GM10847 (cell line): Measurements from ENCODE around the gene NASP.

ENCODE experiments used
- POLR2A ChIP-seq: IDR thresholded peaks from 2 replicates; pipeline ENCODE4 v1.6.1; 2011; ENCODE audit not compliant: insufficient read length; ENCODE audit errors: extremely low read depth

Gene NASP

DNA sequence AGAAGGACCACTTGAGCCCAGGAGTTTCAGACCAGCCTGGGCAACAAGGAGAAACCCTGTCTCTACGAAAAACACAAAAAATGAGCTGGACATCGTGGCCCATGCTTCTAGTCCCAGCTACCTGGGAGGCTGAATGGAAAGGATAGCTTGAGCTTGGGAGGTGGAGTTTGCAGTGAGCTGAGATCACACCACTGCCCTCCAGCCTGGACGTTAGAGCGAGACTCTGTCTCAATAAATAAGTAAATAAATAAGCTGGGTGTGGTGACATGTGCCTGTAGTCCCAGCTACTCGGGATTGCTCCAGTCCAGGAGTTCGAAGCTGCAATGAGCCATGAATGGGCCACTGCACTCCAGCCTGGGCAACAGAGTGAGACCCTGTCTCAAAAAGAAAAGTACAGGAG, 29.6 kb upstream of the NASP start:
- no peak for TF ChIP-seq POLR2A

GRCh38 chr1:45557422-45557944, 26.4 kb upstream of the NASP start:
- TF ChIP-seq POLR2A, result no peak

GRCh38 chr1:45563843-45564242, 20.0 kb upstream of the NASP start:
- TF ChIP-seq POLR2A, result no peak

GRCh38 chr1:45566722-45567121, 17.1 kb upstream of the NASP start:
- TF ChIP-seq POLR2A, result no peak

GRCh38 chr1:45567911-45568310, 15.9 kb upstream of the NASP start:
- no peak for TF ChIP-seq POLR2A

- TF ChIP-seq POLR2A, result no peak
Measured at GRCh38 chr1:45568421-45568820, 15.4 kb upstream of the NASP start.

DNA sequence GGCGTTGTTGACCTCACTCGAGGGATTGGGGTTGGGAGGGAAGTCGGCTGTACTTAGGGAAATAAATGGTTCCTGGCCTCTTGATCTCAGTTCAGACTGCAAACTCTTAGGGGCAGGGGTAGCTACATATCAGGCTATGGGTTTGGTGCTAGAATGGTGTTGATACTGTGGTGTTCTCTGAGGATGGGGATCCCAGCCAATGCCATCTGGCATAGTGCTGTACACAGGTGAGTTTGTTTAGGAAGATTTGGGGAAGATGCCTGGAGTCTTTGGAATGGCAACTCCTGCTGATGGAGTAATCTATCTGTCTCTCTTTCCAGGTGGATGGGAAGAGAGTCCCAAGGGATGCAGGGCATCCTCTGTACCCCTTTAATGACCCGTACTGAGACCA, 14.3 kb upstream of the NASP start:
- TF ChIP-seq POLR2A, result no peak

GRCh38 chr1:45569962-45570581, 13.8 kb upstream of the NASP start:
- TF ChIP-seq POLR2A, result no peak

- no peak for TF ChIP-seq POLR2A
Measured at GRCh38 chr1:45570631-45571030, 13.2 kb upstream of the NASP start.

DNA sequence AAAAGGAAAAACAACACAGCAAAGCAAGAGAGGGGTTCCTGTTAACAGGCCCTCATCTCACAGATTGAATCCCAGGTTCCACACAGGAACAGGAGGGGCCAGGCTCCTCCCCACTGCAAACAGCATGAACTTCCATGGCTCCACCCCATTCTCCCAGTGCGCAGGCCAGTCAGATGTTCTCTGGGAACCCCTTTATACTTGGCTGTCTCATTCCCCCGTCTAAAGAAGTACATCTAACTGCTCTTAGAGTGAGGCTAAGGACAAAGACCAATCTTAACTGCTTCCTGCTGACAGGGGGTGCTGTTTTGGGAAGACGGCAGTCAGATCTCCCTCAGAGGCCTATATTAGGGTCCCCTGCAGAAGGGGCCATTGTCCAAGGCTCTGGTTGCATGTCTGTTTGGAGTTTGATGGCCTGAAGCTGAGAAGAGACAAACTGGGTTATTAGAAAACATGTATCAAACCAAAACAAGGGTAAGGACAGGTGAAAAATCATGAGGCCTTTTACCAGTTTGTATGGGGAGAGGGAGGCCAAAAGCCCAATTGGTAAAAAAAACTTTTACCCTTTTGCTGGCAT, 10.5 kb upstream of the NASP start:
- no peak for TF ChIP-seq POLR2A

DNA sequence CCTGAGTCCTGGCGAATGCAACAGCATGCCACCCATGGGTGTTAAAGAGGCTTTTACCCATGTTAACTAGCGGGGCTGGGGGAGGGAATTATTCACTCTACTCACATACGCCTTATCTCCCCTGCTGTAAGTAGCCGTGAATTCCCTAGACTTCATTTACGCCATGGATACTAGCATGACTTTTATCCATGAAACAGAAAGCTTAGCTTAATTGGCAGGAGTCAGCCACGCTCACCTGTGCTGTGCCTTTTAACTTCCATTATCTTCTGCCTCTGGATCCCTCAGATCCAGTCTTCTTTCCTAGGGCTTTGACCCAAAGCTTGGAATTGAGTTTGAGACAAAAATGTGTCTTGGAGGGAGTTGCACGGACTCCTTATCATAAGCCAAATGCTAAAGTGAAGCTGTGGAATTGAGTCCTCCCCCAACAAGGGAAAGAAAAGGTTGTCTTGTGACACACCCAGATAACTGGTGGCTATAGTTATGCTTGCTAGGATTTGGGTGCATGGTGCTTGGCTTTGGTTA, 9.7 kb upstream of the NASP start:
- TF ChIP-seq POLR2A, result no peak

DNA sequence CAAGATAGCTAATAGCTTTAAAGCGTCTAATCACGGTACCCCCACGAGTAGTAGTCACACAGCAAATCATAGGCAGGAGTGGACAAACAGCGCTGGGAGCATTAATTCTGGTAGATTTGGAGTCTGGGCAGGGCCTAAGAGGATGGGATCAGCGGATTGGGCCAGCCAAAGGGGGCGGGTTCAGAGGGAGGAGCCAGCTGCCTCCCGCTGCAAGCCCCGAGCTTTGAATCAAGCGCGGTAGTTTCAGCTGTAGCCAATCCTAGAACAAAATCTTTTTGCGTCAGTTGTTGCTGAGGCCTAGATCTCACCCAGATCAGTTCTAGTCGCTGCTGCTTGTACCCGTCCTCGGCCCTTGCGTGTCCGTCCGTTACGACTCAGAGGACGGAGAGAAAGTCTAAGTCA, 576 bp upstream of the NASP start:
- no peak for TF ChIP-seq POLR2A

GRCh38 chr1:45584351-45585109, 689 bp downstream of the NASP start:
- no peak for TF ChIP-seq POLR2A

DNA sequence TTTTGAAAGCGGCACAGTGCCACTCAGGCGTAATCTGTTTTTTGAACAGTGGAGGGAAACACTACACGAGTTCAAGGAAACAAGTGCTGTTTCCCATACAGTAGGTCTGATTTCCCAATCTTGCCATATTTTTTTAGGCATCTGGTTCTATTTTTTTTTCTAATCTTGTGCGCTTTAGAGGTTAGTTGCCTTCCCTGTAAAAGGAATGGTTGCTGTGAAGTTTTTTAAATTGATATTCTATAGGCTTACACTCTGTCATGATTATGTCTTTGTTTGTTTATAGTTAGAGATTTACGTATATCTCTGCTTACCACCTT, 1.2 kb downstream of the NASP start:
- no peak for TF ChIP-seq POLR2A

DNA sequence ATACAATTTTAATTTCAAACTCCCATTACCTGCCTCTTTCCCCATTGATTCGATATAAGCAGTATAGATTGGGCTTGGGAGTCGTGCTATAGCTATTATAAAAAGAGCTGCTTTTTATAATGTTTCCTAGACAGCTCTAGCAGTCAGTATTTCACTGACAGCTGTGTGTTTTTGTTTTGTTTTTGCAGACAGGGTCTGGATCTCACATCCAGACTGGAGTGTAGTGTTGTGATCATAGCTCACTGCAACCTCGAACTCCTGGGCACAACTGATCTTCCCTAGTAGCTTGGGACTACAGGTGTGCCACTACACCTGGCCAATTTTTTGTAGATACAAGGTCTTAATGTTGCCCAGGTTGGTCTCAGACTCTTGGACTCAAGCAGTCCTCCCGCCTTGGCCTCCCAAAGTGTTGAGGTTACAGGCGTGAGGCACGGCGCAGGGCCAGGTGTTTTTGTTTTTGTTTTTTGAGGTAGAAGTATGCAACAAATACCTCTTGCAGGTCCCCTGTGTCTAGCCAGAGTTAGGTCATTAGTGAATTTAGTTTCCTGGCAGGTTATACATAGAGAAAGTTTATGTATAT, 1.7 kb downstream of the NASP start:
- TF ChIP-seq POLR2A, result no peak

DNA sequence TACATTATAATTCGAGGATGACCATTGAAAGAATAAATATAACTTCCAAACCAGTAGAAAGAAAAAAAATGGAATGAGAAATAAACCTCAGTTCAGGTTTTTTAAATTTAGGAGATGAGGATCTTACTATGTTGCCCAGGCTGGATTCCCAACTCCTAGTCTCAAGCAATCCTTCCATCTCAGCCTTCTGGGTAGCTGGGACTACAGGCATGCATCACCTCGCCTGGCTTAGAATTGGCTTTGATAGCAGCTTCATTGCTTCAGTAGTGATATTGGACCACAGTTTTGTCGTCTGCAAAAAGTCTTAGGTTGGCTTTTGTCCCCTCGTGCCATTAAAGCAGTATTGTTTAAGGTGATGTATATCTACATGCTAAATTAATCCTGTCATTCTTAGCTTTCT, 2.9 kb downstream of the NASP start:
- TF ChIP-seq POLR2A, result no peak
